Skeletal muscle tissue (tissue), 4 donors: ENCODE data around the gene DCTN2. TPM values are rescaled to one million over a fixed set of nuclear protein-coding genes. Genes with fewer than 3 reads are reported as not detected.
A peak's percentile ranks its signal among the peaks of the same experiment; 100 is the strongest.

Experiments
- H3K27ac ChIP-seq: one replicate; pipeline ENCODE4 v1.7.0; 2013; ENCODE audit warnings: mild to moderate bottlenecking, low read depth, low read length, inconsistent platforms
- H3K27me3 ChIP-seq, 3 donors: one replicate each; pipeline ENCODE4 v1.7.0; 2013; ENCODE audit warnings: low read length in 3 of 3; ENCODE audit not compliant: control insufficient read depth in 3 of 3, insufficient read depth in 3 of 3
- H3K36me3 ChIP-seq, 3 donors: one replicate each; pipeline ENCODE4 v1.7.0; 2013; ENCODE audit warnings: low read length in 3 of 3; ENCODE audit not compliant: control insufficient read depth in 3 of 3, insufficient read depth in 3 of 3
- H3K4me1 ChIP-seq, 3 donors: one replicate each; pipeline ENCODE4 v1.7.0; 2013; ENCODE audit warnings: low read length in 3 of 3, mild to moderate bottlenecking in 3 of 3; ENCODE audit not compliant: control insufficient read depth in 3 of 3, insufficient read depth in 3 of 3
- H3K4me3 ChIP-seq, 3 donors: one replicate each; pipeline ENCODE4 v1.7.0; 2013; ENCODE audit warnings: low read length in 3 of 3
- H3K9ac ChIP-seq, 3 donors: one replicate each; pipeline ENCODE4 v1.7.0; 2013; ENCODE audit warnings: low read length in 3 of 3, mild to moderate bottlenecking in 3 of 3, moderate library complexity in 2 of 3, low read depth in 1 of 3
- H3K9me3 ChIP-seq, 3 donors: one replicate each; pipeline ENCODE4 v1.7.0; 2013; ENCODE audit warnings: low read length in 3 of 3; ENCODE audit not compliant: control insufficient read depth in 3 of 3
- total RNA-seq: library from RNA; depleted of rRNA; stranded (reverse); fragments of >200 nt; gene quantifications from one replicate; pipeline ENCODE4 v1.2.3, GENCODE V29; 2014
- donor health status: Osteomylitis.

Gene DCTN2
- total RNA-seq, 1 donor from 2014 or later, result 79.9 TPM

DNA sequence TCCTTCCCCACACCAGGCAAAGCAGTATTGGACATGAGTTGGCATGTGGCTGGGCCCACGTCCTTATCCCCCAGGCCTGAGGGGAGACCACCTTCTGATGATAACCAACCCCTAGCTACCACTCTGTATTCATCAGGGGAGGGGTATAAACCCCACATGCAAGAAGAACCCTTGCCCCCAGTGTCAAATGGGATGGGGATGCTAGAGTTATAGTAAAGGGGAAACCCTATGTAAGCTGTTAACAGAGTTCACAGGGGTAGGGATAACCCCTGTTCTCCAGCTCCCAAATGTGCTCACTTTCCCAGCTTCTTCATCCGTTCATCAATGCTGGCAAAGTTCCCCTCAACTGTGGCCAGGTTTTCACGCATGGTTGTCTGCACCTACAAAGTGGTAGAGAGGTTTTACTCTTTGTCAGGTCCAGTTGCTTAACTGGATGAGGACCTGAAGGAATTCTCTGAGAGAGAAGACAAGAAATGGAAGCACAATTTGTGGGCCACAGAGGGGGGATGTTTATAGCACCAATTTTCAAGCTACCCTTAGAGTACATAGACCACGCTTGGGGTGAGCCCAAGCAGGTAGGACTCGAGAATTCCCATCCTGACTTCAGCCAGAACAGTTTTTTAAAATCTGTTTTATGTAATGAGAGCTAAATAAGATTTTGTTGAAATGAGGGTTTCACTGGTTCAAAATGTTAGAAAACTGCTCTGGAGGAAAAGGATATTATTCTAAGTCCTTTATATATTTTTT is 16.4 kb downstream of the DCTN2 start:
- no peak overlapping the region for H3K4me3 ChIP-seq
- no peaks in the 10 kb centered on the region for H3K9me3 ChIP-seq
- no peak overlapping the region for H3K27ac ChIP-seq
- H3K36me3 ChIP-seq, result peaks cover 72 to 88% (median 80%) of the 10 kb centered on the region in 3 donors
- H3K9ac ChIP-seq, result no peak overlapping the region
- no peaks in the 10 kb centered on the region for H3K4me1 ChIP-seq
- no peaks in the 10 kb centered on the region for H3K27me3 ChIP-seq

GRCh38 chr12:57529831-57530230 is 17.2 kb downstream of the DCTN2 start:
- Histone ChIP-seq H3K36me3 (peaks cover 73 to 87% (median 75%) of the 10 kb centered on the region in 3 donors), H3K9ac (no peak overlapping the region), H3K9me3 (no peaks in the 10 kb centered on the region), H3K27ac (no peak overlapping the region), H3K4me3 (no peak overlapping the region), H3K27me3 (no peaks in the 10 kb centered on the region), H3K4me1 (peaks cover under 1 to 7% (median 4%) of the 10 kb centered on the region in 3 donors)

DNA sequence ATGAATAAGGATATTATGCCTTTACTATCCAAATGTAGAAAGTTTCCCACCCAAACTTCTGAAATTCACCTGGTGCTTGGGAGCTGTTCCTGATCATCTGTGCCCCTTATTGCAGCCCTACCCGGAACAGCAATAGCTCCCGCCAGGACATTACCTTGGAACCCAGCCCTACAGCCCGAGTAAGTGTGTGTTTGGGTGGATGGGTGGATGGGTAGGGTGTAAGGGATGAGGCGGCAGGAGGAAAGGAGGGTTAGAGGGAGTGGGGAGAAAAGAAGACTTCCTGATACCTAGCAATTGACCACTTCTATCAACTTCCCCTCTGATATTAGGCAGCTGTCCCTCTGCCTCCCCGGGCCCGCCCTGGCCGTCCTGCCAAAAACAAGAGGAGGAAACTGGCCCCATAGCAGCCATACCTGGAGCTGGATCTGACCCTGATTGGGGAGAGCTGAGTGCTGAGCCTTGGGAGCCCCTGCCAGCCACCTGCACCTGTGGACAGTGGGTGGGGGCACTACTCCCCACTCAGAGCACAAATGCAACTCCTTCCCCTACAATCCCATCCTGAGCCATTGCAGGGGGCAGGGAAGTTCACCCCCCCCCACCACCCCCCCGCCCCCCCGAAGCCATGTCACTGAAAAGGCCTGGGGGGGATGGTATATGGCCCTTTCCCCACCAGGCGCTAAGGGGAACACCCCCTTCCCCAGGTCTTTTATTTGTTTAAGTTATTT is 18.0 kb downstream of the DCTN2 start:
- H3K36me3 ChIP-seq, result peaks cover 74 to 87% (median 76%) of the 10 kb centered on the region in 3 donors
- H3K27ac ChIP-seq, result no peak overlapping the region

DNA sequence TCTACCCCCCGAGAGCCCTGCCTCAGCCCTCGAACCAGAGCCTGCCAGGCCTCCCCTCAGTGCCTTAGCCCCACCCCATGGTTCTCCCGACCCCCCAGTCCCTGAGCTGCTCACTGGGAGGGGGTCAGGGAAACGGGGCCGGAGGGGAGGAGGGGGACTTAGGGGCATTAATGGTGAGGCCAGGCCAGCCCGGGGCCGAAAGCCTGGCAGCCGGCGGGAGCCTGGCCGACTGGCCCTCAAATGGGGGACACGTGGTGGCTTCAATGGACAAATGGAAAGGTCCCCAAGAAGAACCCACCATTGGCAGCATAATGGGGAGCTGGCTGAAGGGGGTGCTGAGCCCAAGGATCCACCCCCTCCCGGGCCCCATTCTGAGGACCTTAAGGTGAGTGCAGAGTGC is 18.8 kb downstream of the DCTN2 start:
- no peak overlapping the region for H3K4me3 ChIP-seq
- peaks cover 17 to 23% (median 21%) of the 10 kb centered on the region in 3 donors for H3K4me1 ChIP-seq
- no peak overlapping the region for H3K9ac ChIP-seq
- no peak overlapping the region for H3K27ac ChIP-seq
- H3K9me3 ChIP-seq, result no peaks in the 10 kb centered on the region
- H3K27me3 ChIP-seq, result no peaks in the 10 kb centered on the region
- H3K36me3 ChIP-seq, result peaks cover 71 to 82% (median 72%) of the 10 kb centered on the region in 3 donors

More for the DNA sequence above, 18.0 kb downstream of the DCTN2 start:
- peaks cover 9 to 15% (median 13%) of the 10 kb centered on the region in 3 donors for H3K4me1 ChIP-seq
- H3K27me3 ChIP-seq, result no peaks in the 10 kb centered on the region
- no peaks in the 10 kb centered on the region for H3K9me3 ChIP-seq
- H3K9ac ChIP-seq, result no peak overlapping the region
- H3K4me3 ChIP-seq, result no peak overlapping the region

GRCh38 chr12:57527184-57527583 is 19.8 kb downstream of the DCTN2 start:
- H3K9me3 ChIP-seq, result no peaks in the 10 kb centered on the region
- H3K36me3 ChIP-seq, result peaks cover 62 to 72% (median 62%) of the 10 kb centered on the region in 3 donors

DNA sequence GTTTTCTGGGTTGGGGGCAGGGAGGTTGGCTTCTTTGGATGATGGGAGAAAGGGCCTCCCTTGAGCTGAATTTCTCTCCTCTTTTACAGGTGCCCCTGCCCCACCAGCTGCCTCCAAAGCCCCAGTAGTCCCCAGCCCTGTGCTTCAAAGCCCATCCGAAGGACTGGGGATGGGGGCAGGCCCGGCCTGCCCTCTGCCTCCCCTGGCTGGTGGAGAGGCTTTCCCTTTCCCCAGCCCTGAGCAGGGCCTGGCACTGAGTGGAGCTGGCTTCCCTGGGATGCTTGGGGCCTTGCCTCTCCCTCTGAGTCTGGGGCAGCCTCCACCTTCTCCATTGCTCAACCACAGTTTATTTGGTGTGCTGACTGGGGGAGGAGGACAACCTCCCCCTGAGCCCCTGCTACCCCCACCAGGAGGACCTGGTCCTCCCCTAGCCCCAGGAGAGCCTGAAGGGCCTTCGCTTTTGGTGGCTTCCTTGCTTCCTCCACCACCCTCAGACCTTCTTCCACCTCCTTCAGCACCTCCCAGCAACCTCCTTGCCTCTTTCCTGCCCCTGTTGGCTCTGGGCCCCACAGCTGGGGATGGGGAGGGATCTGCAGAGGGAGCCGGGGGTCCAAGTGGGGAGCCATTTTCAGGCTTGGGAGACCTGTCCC is 20.4 kb downstream of the DCTN2 start:
- Histone ChIP-seq H3K9ac (peak overlapping the region in 1 of 3 donors; percentile 16), H3K4me1 (peaks cover 24 to 32% (median 28%) of the 10 kb centered on the region in 3 donors), H3K9me3 (no peaks in the 10 kb centered on the region), H3K27me3 (no peaks in the 10 kb centered on the region), H3K4me3 (no peak overlapping the region), H3K36me3 (peaks cover 56 to 66% (median 56%) of the 10 kb centered on the region in 3 donors), H3K27ac (no peak overlapping the region)

More at GRCh38 chr12:57527184-57527583, 19.8 kb downstream of the DCTN2 start:
- H3K4me1 ChIP-seq, result peaks cover 18 to 26% (median 22%) of the 10 kb centered on the region in 3 donors
- H3K9ac ChIP-seq, result no peak overlapping the region
- H3K27me3 ChIP-seq, result no peaks in the 10 kb centered on the region
- no peak overlapping the region for H3K27ac ChIP-seq
- H3K4me3 ChIP-seq, result no peak overlapping the region

GRCh38 chr12:57525615-57526383 is 21.2 kb downstream of the DCTN2 start:
- Histone ChIP-seq H3K9me3 (no peaks in the 10 kb centered on the region), H3K27me3 (no peaks in the 10 kb centered on the region), H3K27ac (no peak overlapping the region), H3K9ac (peak overlapping the region in 1 of 3 donors; percentile 16), H3K4me1 (peaks cover 32 to 40% (median 36%) of the 10 kb centered on the region in 3 donors), H3K4me3 (no peak overlapping the region), H3K36me3 (peaks cover 49 to 59% (median 52%) of the 10 kb centered on the region in 3 donors)

DNA sequence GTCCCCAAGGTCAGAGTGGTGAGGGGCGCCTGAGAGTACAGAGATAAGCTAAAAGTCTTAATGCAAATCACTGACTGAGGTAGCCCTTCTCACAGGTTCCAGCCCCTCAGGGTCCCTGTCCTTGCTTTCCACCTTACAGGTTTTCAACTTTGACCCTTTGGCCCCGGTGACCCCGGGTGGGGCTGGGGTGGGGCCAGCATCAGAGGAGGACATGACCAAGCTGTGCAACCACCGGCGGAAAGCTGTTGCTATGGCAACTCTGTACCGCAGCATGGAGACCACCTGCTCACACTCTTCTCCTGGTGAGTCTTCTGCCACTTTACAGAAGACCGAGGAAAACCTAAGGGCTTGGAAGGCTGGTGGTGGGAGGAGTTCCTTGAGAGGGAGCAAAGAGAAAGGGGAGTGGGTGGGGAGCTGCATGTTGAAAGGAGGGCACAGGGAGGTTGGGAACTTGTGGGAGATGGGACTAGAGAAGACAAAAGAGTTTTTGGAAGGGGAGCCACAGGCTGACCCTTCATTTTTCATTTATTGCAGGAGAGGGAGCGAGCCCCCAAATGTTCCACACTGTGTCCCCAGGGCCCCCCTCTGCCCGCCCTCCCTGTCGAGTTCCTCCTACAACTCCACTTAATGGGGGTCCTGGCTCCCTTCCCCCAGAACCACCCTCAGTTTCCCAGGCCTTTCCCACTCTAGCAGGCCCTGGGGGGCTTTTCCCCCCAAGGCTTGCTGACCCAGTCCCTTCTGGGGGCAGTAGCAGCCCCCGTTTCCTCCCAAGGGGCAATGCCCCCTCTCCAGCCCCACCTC is 22.0 kb downstream of the DCTN2 start:
- Histone ChIP-seq H3K27me3 (no peaks in the 10 kb centered on the region), H3K27ac (peak overlapping the region; percentile 99), H3K4me1 (peaks cover 33 to 41% (median 36%) of the 10 kb centered on the region in 3 donors), H3K36me3 (peaks cover 41 to 51% (median 47%) of the 10 kb centered on the region in 3 donors), H3K4me3 (no peak overlapping the region), H3K9me3 (no peaks in the 10 kb centered on the region), H3K9ac (peak overlapping the region in 1 of 3 donors; percentile 94)
